Smooth muscle cell (in vitro differentiated cells): Measurements from ENCODE around the gene NFIA. TPM values are rescaled to one million over a fixed set of nuclear protein-coding genes. Genes with fewer than 3 reads are reported as not detected.

Source experiments
- DNase-seq: peaks from one replicate; lab custom pipeline; 2025; ENCODE audit not compliant: unreplicated experiment; lab: John Stamatoyannopoulos, UW
- H2AFZ ChIP-seq: fragments of 200-600 bp; sonication (generic); 2 replicates; pipeline ENCODE4 v1.6.0; 2016; ENCODE audit warnings: antibody characterized with exemption, low read depth, mild to moderate bottlenecking
- H3F3A ChIP-seq: fragments of 200-600 bp; sonication (generic); 2 replicates; pipeline ENCODE4 v1.6.0; 2017; ENCODE audit warnings: antibody characterized with exemption, low read depth
- H3K27ac ChIP-seq: fragments of 200-600 bp; sonication (generic); 2 replicates; pipeline ENCODE4 v1.5.1; 2016; ENCODE audit warnings: low read depth, mild to moderate bottlenecking
- H3K27me3 ChIP-seq: fragments of 200-600 bp; sonication (generic); 2 replicates; pipeline ENCODE4 v1.6.1; 2016; ENCODE audit warnings: low read depth, mild to moderate bottlenecking
- H3K36me3 ChIP-seq: fragments of 200-600 bp; sonication (generic); 2 replicates; pipeline ENCODE4 v1.5.1; 2016; ENCODE audit warnings: low read depth
- H3K4me1 ChIP-seq: fragments of 200-600 bp; sonication (generic); 2 replicates; pipeline ENCODE4 v1.5.1; 2016; ENCODE audit warnings: low read depth
- H3K4me2 ChIP-seq: fragments of 200-600 bp; sonication (generic); 2 replicates; pipeline ENCODE4 v1.6.0; 2016; ENCODE audit warnings: mild to moderate bottlenecking
- H3K4me3 ChIP-seq: fragments of 200-600 bp; sonication (generic); 2 replicates; pipeline ENCODE4 v1.5.1; 2016; ENCODE audit warnings: mild to moderate bottlenecking
- H3K79me2 ChIP-seq: fragments of 200-600 bp; sonication (generic); 2 replicates; pipeline ENCODE4 v1.6.0; 2016; ENCODE audit warnings: low read depth, mild to moderate bottlenecking
- H3K9ac ChIP-seq: fragments of 200-600 bp; sonication (generic); 2 replicates; pipeline ENCODE4 v1.6.0; 2016; ENCODE audit warnings: low read depth
- H3K9me3 ChIP-seq: fragments of 200-600 bp; sonication (generic); replicated peaks from 2 replicates; pipeline ENCODE4 v1.5.1; 2016; ENCODE audit warnings: low read depth
- H4K20me1 ChIP-seq: fragments of 200-600 bp; sonication (generic); 2 replicates; pipeline ENCODE4 v1.6.0; 2016; ENCODE audit warnings: low read depth
- WGBS: methylation state at CpG from one replicate; pipeline ENCODE4 v1.1.7; 2016; ENCODE audit warnings: low lambda C conversion rate; 5-methylcytosine and 5-hydroxymethylcytosine counted together
- polyA plus RNA-seq: library from polyadenylated mRNA; unstranded; fragments of >200 nt; fragmentation: Nextera tagmentation; extraction: Ambion mirVana; gene quantifications from 2 replicates; pipeline ENCODE4 v1.2.1, GENCODE V29; 2016
- total RNA-seq: library from RNA; depleted of rRNA; stranded (reverse); fragments of >200 nt; gene quantifications from 2 replicates; pipeline ENCODE4 v1.2.3, GENCODE V29; 2014
- TF ChIP-seq, protein P1 (sequence below): fragments of 200-600 bp; sonication (generic); IDR thresholded peaks from 2 replicates; pipeline ENCODE4 v1.5.1; 2017; ENCODE audit warnings: borderline replicate concordance, mild to moderate bottlenecking, antibody characterized with exemption; ENCODE audit not compliant: insufficient read depth, poor library complexity, severe bottlenecking

The NFIA gene
- total and polyA plus RNA-seq, 2 experiments from 2014 or later = 5.0 to 6.2 TPM

- Histone ChIP-seq H2AFZ (peak overlapping the region; percentile 75), H3K27me3 (peaks cover 61% of the 10 kb centered on the region)
Measured at GRCh38 chr1:61053712-61054600, 28.4 kb upstream of the NFIA start.

GRCh38 chr1:61054601-61054993 lies 27.8 kb upstream of the NFIA start:
- Histone ChIP-seq H2AFZ (no peak overlapping the region), H3K4me3 (no peak overlapping the region), H3K9ac (no peak overlapping the region), H4K20me1 (no peaks in the 10 kb centered on the region), H3K9me3 (no peaks in the 10 kb centered on the region), H3K27me3 (peaks cover 61% of the 10 kb centered on the region), H3K79me2 (no peaks in the 10 kb centered on the region), H3K4me2 (peak overlapping the region; percentile 88), H3K36me3 (no peaks in the 10 kb centered on the region), H3K4me1 (peaks cover 37% of the 10 kb centered on the region), H3F3A (peaks cover 11% of the 10 kb centered on the region), H3K27ac (no peak overlapping the region)
- TF ChIP-seq, protein P1, sequence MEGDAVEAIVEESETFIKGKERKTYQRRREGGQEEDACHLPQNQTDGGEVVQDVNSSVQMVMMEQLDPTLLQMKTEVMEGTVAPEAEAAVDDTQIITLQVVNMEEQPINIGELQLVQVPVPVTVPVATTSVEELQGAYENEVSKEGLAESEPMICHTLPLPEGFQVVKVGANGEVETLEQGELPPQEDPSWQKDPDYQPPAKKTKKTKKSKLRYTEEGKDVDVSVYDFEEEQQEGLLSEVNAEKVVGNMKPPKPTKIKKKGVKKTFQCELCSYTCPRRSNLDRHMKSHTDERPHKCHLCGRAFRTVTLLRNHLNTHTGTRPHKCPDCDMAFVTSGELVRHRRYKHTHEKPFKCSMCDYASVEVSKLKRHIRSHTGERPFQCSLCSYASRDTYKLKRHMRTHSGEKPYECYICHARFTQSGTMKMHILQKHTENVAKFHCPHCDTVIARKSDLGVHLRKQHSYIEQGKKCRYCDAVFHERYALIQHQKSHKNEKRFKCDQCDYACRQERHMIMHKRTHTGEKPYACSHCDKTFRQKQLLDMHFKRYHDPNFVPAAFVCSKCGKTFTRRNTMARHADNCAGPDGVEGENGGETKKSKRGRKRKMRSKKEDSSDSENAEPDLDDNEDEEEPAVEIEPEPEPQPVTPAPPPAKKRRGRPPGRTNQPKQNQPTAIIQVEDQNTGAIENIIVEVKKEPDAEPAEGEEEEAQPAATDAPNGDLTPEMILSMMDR = no peak
- 42% methylated on average over 13 of the region's 13 CpGs for WGBS
- DNase-seq = no peak

More at GRCh38 chr1:61053712-61054600, 28.4 kb upstream of the NFIA start:
- no peaks in the 10 kb centered on the region for H3K9me3 ChIP-seq
- peaks cover 37% of the 10 kb centered on the region for H3K4me1 ChIP-seq
- no peak overlapping the region for H3K27ac ChIP-seq
- no peak for DNase-seq
- H3K4me2 ChIP-seq = peak overlapping the region; percentile 88
- H3K4me3 ChIP-seq = peak overlapping the region; percentile 41
- peaks cover 11% of the 10 kb centered on the region for H3F3A ChIP-seq
- 5% methylated on average over 50 of the region's 54 CpGs for WGBS
- H3K9ac ChIP-seq = no peak overlapping the region
- H3K36me3 ChIP-seq = no peaks in the 10 kb centered on the region
- H3K79me2 ChIP-seq = no peaks in the 10 kb centered on the region
- TF ChIP-seq, protein P1 = no peak
- no peaks in the 10 kb centered on the region for H4K20me1 ChIP-seq

DNA sequence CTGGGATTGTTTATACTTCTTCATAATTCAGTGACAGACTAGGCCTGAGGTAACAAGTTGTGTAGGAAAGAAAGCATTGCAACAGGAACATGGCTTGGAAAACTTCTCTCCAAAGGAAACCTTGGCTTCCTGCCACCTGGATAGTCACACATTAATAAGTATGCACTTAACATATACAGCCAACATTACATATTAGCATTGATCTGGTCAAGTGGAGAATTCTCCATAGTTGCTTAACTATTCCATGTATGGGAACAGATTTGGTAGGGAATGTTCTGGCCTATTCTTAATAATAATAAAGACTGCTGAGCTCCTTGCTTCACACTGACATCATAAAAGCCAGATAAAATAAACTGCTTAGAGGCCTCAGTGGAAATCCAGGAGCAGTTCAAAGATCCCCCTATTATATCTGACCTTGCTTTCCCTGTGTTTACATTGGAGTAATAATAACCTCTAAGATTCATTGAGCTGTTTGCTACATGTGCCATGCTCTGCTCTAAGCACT lies 27.2 kb upstream of the NFIA start:
- peaks cover 11% of the 10 kb centered on the region for H3F3A ChIP-seq
- H3K4me2 ChIP-seq = no peak overlapping the region
- TF ChIP-seq, protein P1 = no peak
- H3K79me2 ChIP-seq = no peaks in the 10 kb centered on the region
- H2AFZ ChIP-seq = no peak overlapping the region
- no peak overlapping the region for H3K9ac ChIP-seq
- H3K27ac ChIP-seq = no peak overlapping the region
- no peaks in the 10 kb centered on the region for H3K36me3 ChIP-seq
- DNase-seq = no peak
- H3K4me3 ChIP-seq = no peak overlapping the region
- no peaks in the 10 kb centered on the region for H4K20me1 ChIP-seq
- peaks cover 61% of the 10 kb centered on the region for H3K27me3 ChIP-seq
- H3K9me3 ChIP-seq = no peaks in the 10 kb centered on the region
- peaks cover 37% of the 10 kb centered on the region for H3K4me1 ChIP-seq

DNA sequence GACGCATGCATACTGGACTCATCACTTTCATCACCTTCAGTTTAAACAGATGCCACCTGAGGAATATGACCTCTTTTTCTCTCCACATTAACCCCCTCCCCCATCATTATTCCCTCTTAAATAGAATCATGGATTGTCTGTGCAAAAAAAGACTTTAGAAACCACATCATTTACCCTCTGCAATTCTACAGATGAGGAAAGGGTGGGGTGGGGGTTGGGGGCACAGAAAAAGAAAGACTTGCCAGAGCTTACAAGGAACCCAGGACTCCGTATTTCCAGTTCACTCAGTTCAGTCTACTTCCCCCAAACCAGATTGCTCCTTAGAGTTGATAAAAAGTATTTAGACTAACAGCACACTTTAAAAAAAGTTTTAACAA lies 26.2 kb upstream of the NFIA start:
- Histone ChIP-seq H3K36me3 (no peaks in the 10 kb centered on the region), H2AFZ (peak overlapping the region; percentile 93), H3K9ac (no peak overlapping the region), H3K9me3 (no peaks in the 10 kb centered on the region), H3K4me2 (peak overlapping the region; percentile 93), H3K4me3 (peak overlapping the region; percentile 91), H4K20me1 (no peaks in the 10 kb centered on the region), H3K27ac (no peak overlapping the region), H3K4me1 (peaks cover 35% of the 10 kb centered on the region), H3K79me2 (no peaks in the 10 kb centered on the region), H3K27me3 (peaks cover 54% of the 10 kb centered on the region), H3F3A (peaks cover 11% of the 10 kb centered on the region)
- TF ChIP-seq, protein P1 = no peak
- WGBS = 58% methylated on average over 2 of the region's 2 CpGs
- no peak for DNase-seq
